ENCODE results near the gene SHOC2. TPM values are rescaled to one million over a fixed set of nuclear protein-coding genes. Genes with fewer than 3 reads are reported as not detected.
A peak's percentile ranks its signal among the peaks of the same experiment; 100 is the strongest.

SHOC2 gene
- 10 to 100 TPM; 56.4 to 76.5 TPM for total RNA-seq

DNA sequence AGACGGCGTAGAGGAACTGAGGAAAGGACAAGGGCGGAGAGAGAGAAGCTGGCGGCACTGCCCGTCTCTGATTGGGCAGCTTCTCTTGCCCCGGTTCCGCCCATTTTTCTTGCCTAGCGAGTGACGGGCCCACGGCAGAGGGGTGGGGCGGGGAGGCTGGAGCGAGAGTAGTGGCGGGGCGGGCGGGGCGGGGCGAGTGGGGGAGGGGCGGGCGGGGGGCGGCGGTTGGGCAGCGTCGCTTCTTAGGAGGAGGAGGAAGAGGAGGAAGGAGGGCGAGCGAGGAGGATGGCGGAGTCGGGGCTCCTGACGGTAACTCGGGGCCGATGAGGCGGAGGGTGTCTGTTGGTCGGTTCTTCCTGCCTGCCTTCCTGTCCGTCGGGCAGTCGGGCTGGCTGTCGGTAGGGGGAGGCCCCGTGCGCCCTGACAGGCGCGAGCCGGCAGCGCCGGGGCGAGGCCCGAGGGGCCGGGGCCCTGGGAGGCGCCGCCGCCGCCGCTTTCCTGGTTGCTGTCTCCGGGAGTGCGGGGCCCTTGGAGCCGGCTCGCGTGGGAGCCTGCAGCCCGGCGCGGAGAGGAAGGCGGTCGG is at the start of gene SHOC2:
SHOC2 (plus strand) TSS at position 256 of the 583 bp plus-strand sequence. CDS start 44,755 bp downstream, outside the sequence.
- peak within 1 kb of the TSS; percentile 99 for H3K27ac Mint-ChIP-seq
- H3K27me3 Mint-ChIP-seq = no peaks in the 10 kb centered on the region
- peaks cover 31 to 36% of the 10 kb centered on the region in 2 donors for H3K4me1 Mint-ChIP-seq (ENCODE audit: low read depth in 2 of 2)
- peak; percentile 63 to 71 for ATAC-seq
- peak; percentile 100 for DNase-seq (ENCODE audit: low spot score)
- H3K36me3 Mint-ChIP-seq = peaks cover 6% of the 10 kb centered on the region
- H3K4me3 Mint-ChIP-seq = peak within 1 kb of the TSS; percentile 96
- no peaks in the 10 kb centered on the region for H3K9me3 Mint-ChIP-seq

GRCh38 chr10:110870823-110871297 is 48.5 kb upstream of the SHOC2 start:
- ATAC-seq (no peak), DNase-seq (ENCODE audit: low spot score) (no peak)
- Mint-ChIP-seq H3K4me3 (peak overlapping the region; percentile 95), H3K27ac (peak overlapping the region; percentile 93 to 97), H3K27me3 (no peaks in the 10 kb centered on the region), H3K9me3 (peaks cover 3% of the 10 kb centered on the region), H3K4me1 (ENCODE audit: low read depth in 2 of 2) (peaks cover 50 to 69% of the 10 kb centered on the region in 2 donors), H3K36me3 (peaks cover 4% of the 10 kb centered on the region)

DNA sequence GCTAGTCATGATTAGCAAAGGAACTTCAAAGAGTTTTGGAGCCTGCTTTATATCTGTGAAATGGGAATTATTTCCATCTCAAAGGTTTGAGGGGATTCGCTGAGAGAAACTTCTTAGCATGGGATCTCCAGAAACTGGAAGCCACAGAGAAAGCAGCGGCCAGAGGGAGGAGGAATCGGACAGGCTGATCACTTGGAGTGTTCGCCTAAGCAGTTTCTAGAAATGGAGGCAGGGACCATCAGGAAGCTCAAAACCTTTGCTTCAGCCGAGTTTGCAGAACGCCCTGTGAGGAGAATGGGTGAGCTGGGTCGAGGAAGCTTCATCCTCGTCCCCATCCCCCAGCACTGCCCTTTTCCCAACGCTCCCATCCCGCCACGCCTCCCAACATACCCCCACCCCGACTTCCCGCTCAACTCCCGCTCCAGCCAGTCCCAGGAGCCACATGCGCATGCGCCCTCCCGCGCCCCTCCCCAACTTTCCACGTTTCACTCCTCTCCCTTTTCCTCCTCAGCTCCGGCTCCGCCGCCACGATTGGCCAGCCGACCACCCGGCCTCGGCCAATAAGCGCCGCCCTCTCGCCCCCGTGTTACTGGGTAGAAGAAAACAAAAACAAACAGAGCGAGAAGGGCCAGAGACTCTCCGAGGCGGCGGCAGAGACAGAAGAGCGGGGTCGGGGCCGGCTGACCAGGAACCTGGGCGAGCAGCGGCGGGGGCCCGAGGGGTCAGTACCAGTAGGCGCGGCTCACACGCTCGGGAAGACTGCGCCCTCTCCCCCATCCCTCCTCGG is 47.9 kb upstream of the SHOC2 start, which contains the start of gene PDCD4:
PDCD4 (plus strand) TSS at position 631 of the 787 bp plus-strand sequence. CDS start 4,100 bp downstream, outside the sequence.
- peaks cover 44 to 63% of the 10 kb centered on the region in 2 donors for H3K4me1 Mint-ChIP-seq (ENCODE audit: low read depth in 2 of 2)
- H3K27ac Mint-ChIP-seq = peak within 1 kb of the TSS; percentile 93 to 97
- ATAC-seq = peak; percentile 91 to 94
- peak; percentile 97 for DNase-seq (ENCODE audit: low spot score)
- H3K4me3 Mint-ChIP-seq = peak within 1 kb of the TSS; percentile 95
- peaks cover 3% of the 10 kb centered on the region for H3K9me3 Mint-ChIP-seq
- H3K27me3 Mint-ChIP-seq = no peaks in the 10 kb centered on the region
- peaks cover 4% of the 10 kb centered on the region for H3K36me3 Mint-ChIP-seq

GRCh38 chr10:110872145-110872983 is 47.0 kb upstream of the SHOC2 start:
- Mint-ChIP-seq H3K4me3 (peak overlapping the region; percentile 95), H3K4me1 (ENCODE audit: low read depth in 2 of 2) (peaks cover 42 to 55% of the 10 kb centered on the region in 2 donors), H3K9me3 (peaks cover 3% of the 10 kb centered on the region)

DNA sequence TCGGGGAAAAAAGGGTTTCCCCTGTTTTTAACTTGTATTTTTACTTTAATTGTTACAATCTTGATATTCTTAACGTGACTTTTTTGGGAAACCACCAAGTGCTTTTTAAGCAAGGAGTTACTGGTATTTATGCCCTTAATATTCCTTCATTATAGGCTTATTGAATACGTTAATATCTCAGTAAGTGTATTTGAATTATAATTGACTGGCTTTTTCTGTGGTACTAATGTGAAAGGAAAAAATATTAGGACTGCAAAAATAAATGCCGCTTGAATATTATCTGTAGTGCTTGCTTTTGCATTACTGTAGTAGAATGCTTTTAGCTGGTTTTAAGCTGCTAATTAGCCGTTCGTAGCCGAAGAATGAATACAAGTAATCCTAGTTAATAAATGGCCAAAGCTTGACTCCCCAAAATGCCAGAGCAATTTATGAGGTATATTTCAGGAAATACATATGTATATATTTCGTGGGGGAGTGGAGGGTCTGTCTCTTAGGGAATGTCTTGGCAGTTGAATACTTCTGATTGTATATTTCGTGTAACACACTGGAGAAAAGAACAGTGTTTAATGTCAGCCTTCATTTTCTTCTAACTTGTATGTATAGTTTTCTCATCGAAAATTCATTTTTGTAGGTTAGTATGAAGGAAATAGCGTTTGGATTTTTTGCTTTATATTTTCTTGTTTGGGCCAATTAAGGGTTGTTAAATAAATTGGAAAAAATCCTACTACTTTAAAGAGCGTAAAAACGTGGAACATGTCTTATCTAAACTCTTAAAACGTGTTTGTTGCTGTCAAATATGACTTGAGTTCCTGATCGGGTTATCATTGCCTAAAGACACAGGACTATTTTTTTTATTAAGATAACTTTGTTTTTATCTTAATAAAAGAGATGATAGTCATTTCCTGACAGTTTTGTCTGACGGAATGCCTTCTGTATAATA is 46.1 kb upstream of the SHOC2 start:
- DNase-seq (ENCODE audit: low spot score) (no peak), ATAC-seq (no peak)
- Mint-ChIP-seq H3K36me3 (peaks cover 4% of the 10 kb centered on the region), H3K27ac (peak overlapping the region; percentile 93), H3K9me3 (peaks cover 3% of the 10 kb centered on the region), H3K4me1 (ENCODE audit: low read depth in 2 of 2) (peaks cover 35 to 56% of the 10 kb centered on the region in 2 donors), H3K4me3 (peak overlapping the region; percentile 95), H3K27me3 (no peaks in the 10 kb centered on the region)

More at GRCh38 chr10:110872145-110872983, 47.0 kb upstream of the SHOC2 start:
- ATAC-seq = peak; percentile 84
- Mint-ChIP-seq H3K36me3 (peaks cover 4% of the 10 kb centered on the region), H3K27ac (peak overlapping the region; percentile 93 to 97), H3K27me3 (no peaks in the 10 kb centered on the region)
- peak; percentile 85 for DNase-seq (ENCODE audit: low spot score)

GRCh38 chr10:110873951-110874350 is 45.5 kb upstream of the SHOC2 start:
- no peak for ATAC-seq
- peak overlapping the region; percentile 93 for H3K27ac Mint-ChIP-seq
- peaks cover 31 to 55% of the 10 kb centered on the region in 2 donors for H3K4me1 Mint-ChIP-seq (ENCODE audit: low read depth in 2 of 2)
- DNase-seq (ENCODE audit: low spot score) = no peak
- H3K4me3 Mint-ChIP-seq = peak overlapping the region; percentile 95
- H3K9me3 Mint-ChIP-seq = peaks cover 3% of the 10 kb centered on the region
- no peaks in the 10 kb centered on the region for H3K27me3 Mint-ChIP-seq
- peaks cover 4% of the 10 kb centered on the region for H3K36me3 Mint-ChIP-seq

GRCh38 chr10:110876000-110876399 is 43.4 kb upstream of the SHOC2 start:
- Mint-ChIP-seq H3K4me1 (ENCODE audit: low read depth in 2 of 2) (peaks cover 18 to 47% of the 10 kb centered on the region in 2 donors), H3K4me3 (peak overlapping the region; percentile 24), H3K9me3 (no peaks in the 10 kb centered on the region), H3K36me3 (no peaks in the 10 kb centered on the region), H3K27me3 (no peaks in the 10 kb centered on the region), H3K27ac (peak overlapping the region; percentile 29 to 39)
- ATAC-seq = no peak
- DNase-seq (ENCODE audit: low spot score) = no peak

DNA sequence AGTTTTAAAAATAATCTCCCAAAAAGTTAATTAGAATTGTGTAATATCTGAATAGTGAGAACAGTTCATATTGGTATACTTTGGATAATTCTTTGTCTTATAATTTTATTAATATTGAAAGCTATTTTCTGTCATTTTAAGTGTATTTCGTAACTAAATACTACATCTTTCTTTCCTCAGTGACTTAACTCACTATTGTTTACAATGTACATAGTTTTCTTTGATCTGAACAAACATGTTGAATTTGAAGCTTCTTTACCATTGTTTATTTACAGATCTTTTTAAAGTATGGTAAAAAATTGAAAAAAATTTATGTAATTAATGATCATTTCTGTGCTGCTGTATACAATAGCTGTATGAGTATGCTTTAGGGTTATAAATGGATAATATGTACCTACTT is 42.6 kb upstream of the SHOC2 start:
- Mint-ChIP-seq H3K27me3 (no peaks in the 10 kb centered on the region), H3K27ac (no peak overlapping the region), H3K4me1 (ENCODE audit: low read depth in 2 of 2) (peaks cover 12 to 39% of the 10 kb centered on the region in 2 donors), H3K9me3 (no peaks in the 10 kb centered on the region), H3K36me3 (peaks cover 4% of the 10 kb centered on the region), H3K4me3 (no peak overlapping the region)
- ATAC-seq = no peak
- DNase-seq (ENCODE audit: low spot score) = no peak

DNA sequence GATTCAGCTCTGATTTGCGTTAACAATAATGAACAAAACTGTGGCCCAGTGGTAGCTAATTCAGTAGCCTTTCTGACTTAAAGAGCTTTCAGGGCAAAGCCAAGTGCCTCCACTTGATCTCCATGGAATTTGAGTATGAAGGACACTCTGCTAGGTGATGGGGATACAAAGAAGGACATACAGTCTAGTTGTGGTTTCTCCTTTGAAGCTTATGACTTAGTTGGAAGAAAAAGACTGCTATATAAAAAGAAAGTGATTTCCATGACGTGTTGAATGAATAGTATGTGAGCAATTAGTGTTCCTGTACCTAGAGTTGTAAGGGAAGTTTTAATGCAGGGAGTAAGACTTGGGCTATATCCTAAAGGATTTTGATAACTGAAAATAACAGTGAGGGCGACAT is 39.4 kb upstream of the SHOC2 start:
- no peak for DNase-seq (ENCODE audit: low spot score)
- Mint-ChIP-seq H3K4me1 (ENCODE audit: low read depth in 2 of 2) (peaks cover 14 to 58% of the 10 kb centered on the region in 2 donors), H3K27me3 (no peaks in the 10 kb centered on the region), H3K36me3 (peaks cover 11% of the 10 kb centered on the region), H3K9me3 (no peaks in the 10 kb centered on the region), H3K27ac (peak overlapping the region; percentile 2 to 6), H3K4me3 (peak overlapping the region; percentile 7)
- ATAC-seq = no peak

- DNase-seq (ENCODE audit: low spot score) (no peak), ATAC-seq (no peak)
- Mint-ChIP-seq H3K4me1 (ENCODE audit: low read depth in 2 of 2) (peaks cover 17 to 59% of the 10 kb centered on the region in 2 donors), H3K27me3 (no peaks in the 10 kb centered on the region), H3K36me3 (peaks cover 14% of the 10 kb centered on the region), H3K4me3 (no peak overlapping the region), H3K9me3 (no peaks in the 10 kb centered on the region), H3K27ac (peak overlapping the region in 1 of 2 donors; percentile 65)
Measured at GRCh38 chr10:110881247-110881646, 38.2 kb upstream of the SHOC2 start.

DNA sequence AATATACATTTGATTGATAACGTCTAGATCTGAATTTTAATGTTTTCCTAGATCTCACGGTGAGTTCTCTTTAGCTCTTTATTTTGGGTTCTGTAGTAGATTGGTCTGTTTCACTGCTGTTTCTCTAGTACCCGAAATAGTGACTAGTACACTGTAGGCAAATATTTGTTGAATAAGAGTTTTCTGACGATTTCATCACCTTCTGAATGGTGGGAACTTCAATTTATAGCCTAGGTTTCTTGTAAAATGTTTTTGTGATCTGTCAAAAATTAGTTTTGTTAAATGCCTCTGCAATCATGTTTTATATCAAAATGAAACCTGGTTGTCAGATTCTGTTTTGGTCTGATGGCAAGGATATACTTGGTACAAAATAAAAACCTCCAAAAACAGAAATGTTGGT is 37.5 kb upstream of the SHOC2 start:
- ATAC-seq = no peak
- Mint-ChIP-seq H3K4me3 (peak overlapping the region; percentile 33), H3K4me1 (ENCODE audit: low read depth in 2 of 2) (peaks cover 18 to 62% of the 10 kb centered on the region in 2 donors), H3K27ac (peak overlapping the region in 1 of 2 donors; percentile 32), H3K9me3 (no peaks in the 10 kb centered on the region), H3K36me3 (peaks cover 14% of the 10 kb centered on the region), H3K27me3 (no peaks in the 10 kb centered on the region)
- DNase-seq (ENCODE audit: low spot score) = no peak

- H3K4me1 Mint-ChIP-seq (ENCODE audit: low read depth in 2 of 2) = peaks cover 22 to 52% of the 10 kb centered on the region in 2 donors
Measured at GRCh38 chr10:110883924-110884323, 35.5 kb upstream of the SHOC2 start.

More at GRCh38 chr10:110883924-110884323, 35.5 kb upstream of the SHOC2 start:
- H3K27me3 Mint-ChIP-seq = no peaks in the 10 kb centered on the region
- no peaks in the 10 kb centered on the region for H3K9me3 Mint-ChIP-seq
- peak in 1 of 2 donors; percentile 46 for ATAC-seq
- H3K4me3 Mint-ChIP-seq = peak overlapping the region; percentile 87
- peaks cover 22% of the 10 kb centered on the region for H3K36me3 Mint-ChIP-seq
- H3K27ac Mint-ChIP-seq = peak overlapping the region; percentile 76 to 82
- no peak for DNase-seq (ENCODE audit: low spot score)

Data from natural killer cell treated with Interleukin-12 subunit alpha and Interleukin-12 subunit beta and Interleukin-15 and Interleukin-18, amount 100 ng/mL, for 72 hours (primary cell).